HG03520 (cell line): ENCODE data around the gene RNF169.
"Not testable (repeated sequence)": the region's sequence is repeated elsewhere in the genome, so short reads cannot be mapped to it uniquely, and the experiment has no call there.

Experiments used
- ATAC-seq: cut with Tn5 transposase; IDR thresholded peaks from one replicate; pipeline ENCODE4 v1.9.1; 2021; ENCODE audit warnings: mild to moderate bottlenecking, moderate library complexity; ENCODE audit not compliant: unreplicated experiment

RNF169 gene

GRCh38 chr11:74819400-74819799, 70.8 kb downstream of the RNF169 start:
- no peak for ATAC-seq

- no peak for ATAC-seq
Observed at GRCh38 chr11:74820763-74821162, 72.1 kb downstream of the RNF169 start.

- ATAC-seq, result no peak
Observed at GRCh38 chr11:74822170-74822569, 73.5 kb downstream of the RNF169 start.

- no peak for ATAC-seq
Observed at GRCh38 chr11:74824285-74824982, 75.8 kb downstream of the RNF169 start.

- ATAC-seq, result not testable (repeated sequence)
Observed at GRCh38 chr11:74825596-74825995, 76.9 kb downstream of the RNF169 start.

GRCh38 chr11:74826901-74827300, 78.3 kb downstream of the RNF169 start:
- ATAC-seq, result no peak

- ATAC-seq, result no peak
Observed at GRCh38 chr11:74837191-74837590, 88.5 kb downstream of the RNF169 start.

- no peak for ATAC-seq
Observed at GRCh38 chr11:74838188-74838587, 89.5 kb downstream of the RNF169 start.

GRCh38 chr11:74839446-74839845, 90.8 kb downstream of the RNF169 start:
- ATAC-seq, result no peak

GRCh38 chr11:74839971-74840370, 91.3 kb downstream of the RNF169 start:
- no peak for ATAC-seq

GRCh38 chr11:74840486-74840885, 91.8 kb downstream of the RNF169 start:
- no peak for ATAC-seq

GRCh38 chr11:74842967-74843366, 94.3 kb downstream of the RNF169 start:
- ATAC-seq, result no peak

- ATAC-seq, result no peak
Observed at GRCh38 chr11:74844072-74844471, 95.4 kb downstream of the RNF169 start.

- ATAC-seq, result no peak
Observed at GRCh38 chr11:74844865-74845264, 96.2 kb downstream of the RNF169 start.

GRCh38 chr11:74845978-74846517, 97.4 kb downstream of the RNF169 start:
- no peak for ATAC-seq

GRCh38 chr11:74846770-74847169, 98.1 kb downstream of the RNF169 start:
- ATAC-seq, result no peak

GRCh38 chr11:74847395-74847794, 98.7 kb downstream of the RNF169 start:
- no peak for ATAC-seq

- no peak for ATAC-seq
Observed at GRCh38 chr11:74847895-74848294, 99.2 kb downstream of the RNF169 start.

GRCh38 chr11:74849525-74850391, 101.1 kb downstream of the RNF169 start:
- ATAC-seq, result no peak

GRCh38 chr11:74853223-74853622, 104.6 kb downstream of the RNF169 start:
- no peak for ATAC-seq

- no peak for ATAC-seq
Observed at GRCh38 chr11:74860743-74861142, 112.1 kb downstream of the RNF169 start.

- ATAC-seq, result no peak
Observed at GRCh38 chr11:74863410-74863809, 114.8 kb downstream of the RNF169 start.
